Gastrocnemius medialis (tissue), 4 donors: ENCODE results near the gene ZPR1. TPM values are rescaled to one million over a fixed set of nuclear protein-coding genes. Genes with fewer than 3 reads are reported as not detected.

Experiments
- ATAC-seq, 2 donors: fragments of 150-250 bp; one replicate each; pipeline ENCODE4 v1.9.1; 2016
- DNase-seq, 2 donors: peaks; one replicate each; pipeline ENCODE4 v3.0.0-alpha.2; 2019
- H3K27ac ChIP-seq, 4 donors: fragments of 200-600 bp; sonication (generic); 1 replicate in 1 of 4; 2 replicates in 3 of 4; pipeline ENCODE4 v1.5.1; 2016 to 2018; ENCODE audit warnings: mild to moderate bottlenecking in 2 of 4, moderate library complexity in 1 of 4
- H3K27me3 ChIP-seq, 3 donors: fragments of 200-600 bp; sonication (generic) in 2 of 3; 1 replicate in 1 of 3; 2 replicates in 2 of 3; pipeline versions ENCODE4 v1.5.1 to v1.6.0; 2016 to 2019; ENCODE audit warnings: mild to moderate bottlenecking in 1 of 3, moderate library complexity in 1 of 3
- H3K36me3 ChIP-seq, 2 donors: fragments of 200-600 bp; sonication (generic) in 1 of 2; one replicate each; pipeline ENCODE4 v1.5.1; 2017 to 2018
- H3K4me1 ChIP-seq, 2 donors: fragments of 200-600 bp; sonication (generic) in 1 of 2; one replicate each; pipeline ENCODE4 v1.5.1; 2016 to 2017; ENCODE audit warnings: mild to moderate bottlenecking in 2 of 2
- H3K4me3 ChIP-seq, 4 donors: fragments of 200-600 bp; sonication (generic) in 3 of 4; 1 replicate in 1 of 4; 2 replicates in 3 of 4; pipeline ENCODE4 v1.5.1; 2016 to 2019; ENCODE audit warnings: mild to moderate bottlenecking in 2 of 4
- H3K9me3 ChIP-seq, 3 donors: fragments of 200-600 bp; sonication (generic) in 2 of 3; 1 replicate in 1 of 3; 2 replicates in 2 of 3; pipeline ENCODE4 v1.5.1; 2016 to 2019
- CTCF ChIP-seq, 5 experiments: fragments of 450-650 bp in 3 of 5; fragments of 200-600 bp in 2 of 5; sonication (generic) in 2 of 5; IDR thresholded peaks in 4 of 5; conservative IDR thresholded peaks in 1 of 5; 1 replicate in 4 of 5; 2 replicates in 1 of 5; pipeline ENCODE4 v1.5.1; 2016 to 2019; ENCODE audit warnings: antibody characterized with exemption in 5 of 5, mild to moderate bottlenecking in 3 of 5, moderate library complexity in 3 of 5
- POLR2A ChIP-seq, 2 donors: fragments of 450-650 bp; IDR thresholded peaks; one replicate each; pipeline ENCODE4 v1.6.1; 2017; ENCODE audit warnings: antibody characterized with exemption in 2 of 2, mild to moderate bottlenecking in 2 of 2, moderate library complexity in 2 of 2
- in situ Hi-C, 4 donors: fragments of 200-750 bp; cut with MboI; loops; one replicate each; pipeline versions ENCODE4 v1.15.0 to v1.8.0; 2017; ENCODE audit warnings: low sequenced_read_pairs in 4 of 4
- intact Hi-C: fragments of 100-400 bp; cut with DNase I; formaldehyde crosslinking; loops from one replicate; pipeline ENCODE4 v1.15.1; 2023; ENCODE audit warnings: low total_unique reads
- total RNA-seq, 4 donors: library from RNA; depleted of rRNA; stranded (reverse); fragments of >200 nt; gene quantifications; one replicate each; pipeline versions ENCODE4 v1.1.0 to v1.2.3, GENCODE V29; 2016

The ZPR1 gene
- total RNA-seq, 4 donors from 2014 or later = 43.3 to 82.5 (median 56.9) TPM

- peaks cover 3 to 34% of the 10 kb centered on the region in 2 donors for H3K36me3 ChIP-seq
Measured at GRCh38 chr11:116775975-116776374, 11.8 kb downstream of the ZPR1 start.

GRCh38 chr11:116774661-116775060, 13.2 kb downstream of the ZPR1 start:
- H3K9me3 ChIP-seq = no peaks in the 10 kb centered on the region
- intact Hi-C loops (loop anchor here (5.0 kb wide), 1 partner anchor 323 kb away; the partner anchor contains the start of gene SIK3), in situ Hi-C loops (no loop called here)
- H3K4me3 ChIP-seq = no peak overlapping the region
- H3K4me1 ChIP-seq = peaks cover 21 to 24% of the 10 kb centered on the region in 2 donors
- DNase-seq = no peak
- no peaks in the 10 kb centered on the region for H3K27me3 ChIP-seq
- no peak for ATAC-seq
- no peak for TF ChIP-seq POLR2A (IDR thresholded peaks at IDR 0.05)
- TF ChIP-seq CTCF (IDR thresholded peaks at IDR 0.05 in 4 of 5, conservative IDR thresholded peaks at IDR 0.05 in 1 of 5) = no peak
- peaks cover 3 to 21% of the 10 kb centered on the region in 2 donors for H3K36me3 ChIP-seq
- no peak overlapping the region for H3K27ac ChIP-seq

More at GRCh38 chr11:116775975-116776374, 11.8 kb downstream of the ZPR1 start:
- ATAC-seq = no peak
- Histone ChIP-seq H3K27me3 (no peaks in the 10 kb centered on the region), H3K4me1 (peaks cover 17 to 20% of the 10 kb centered on the region in 2 donors), H3K9me3 (no peaks in the 10 kb centered on the region), H3K27ac (no peak overlapping the region), H3K4me3 (no peak overlapping the region)
- DNase-seq = no peak
- intact Hi-C loops = no loop called here
- TF ChIP-seq POLR2A (IDR thresholded peaks at IDR 0.05) (no peak), CTCF (IDR thresholded peaks at IDR 0.05 in 4 of 5, conservative IDR thresholded peaks at IDR 0.05 in 1 of 5) (no peak)
- in situ Hi-C loops = no loop called here

GRCh38 chr11:116773203-116774097, 14.4 kb downstream of the ZPR1 start:
- no peaks in the 10 kb centered on the region for H3K27me3 ChIP-seq
- ATAC-seq = peak; percentile 50 to 55
- peak overlapping the region; percentile 91 to 96 (median 95) for H3K27ac ChIP-seq
- TF ChIP-seq CTCF (IDR thresholded peaks at IDR 0.05 in 4 of 5, conservative IDR thresholded peaks at IDR 0.05 in 1 of 5) (no peak), POLR2A (IDR thresholded peaks at IDR 0.05) (no peak)
- peak overlapping the region; percentile 71 to 98 (median 89) for H3K4me3 ChIP-seq
- intact Hi-C loops = loop anchor here (1.0 to 5.0 kb wide), 4 partner anchors 13 to 459 kb away; partner anchors contain the start of genes PCSK7, RNF214 and SIK3
- H3K36me3 ChIP-seq = peaks cover 0 to 16% of the 10 kb centered on the region in 2 donors
- H3K4me1 ChIP-seq = peaks cover 21 to 24% of the 10 kb centered on the region in 2 donors
- DNase-seq = no peak
- no peaks in the 10 kb centered on the region for H3K9me3 ChIP-seq
- in situ Hi-C loops = no loop called here

- TF ChIP-seq POLR2A (IDR thresholded peaks at IDR 0.05) (peak; percentile 36 to 68), CTCF (IDR thresholded peaks at IDR 0.05 in 4 of 5, conservative IDR thresholded peaks at IDR 0.05 in 1 of 5) (no peak)
- H3K27ac ChIP-seq = peak within 1 kb of the TSS; percentile 91 to 96 (median 95)
- H3K4me3 ChIP-seq = peak within 1 kb of the TSS; percentile 71 to 98 (median 89)
- H3K4me1 ChIP-seq = peaks cover 21 to 24% of the 10 kb centered on the region in 2 donors
- in situ Hi-C loops = no loop called here
- peaks cover 0 to 10% of the 10 kb centered on the region in 2 donors for H3K36me3 ChIP-seq
- DNase-seq = peak; percentile 80 to 84
- intact Hi-C loops = loop anchor here (1.0 to 5.0 kb wide), 4 partner anchors 14 to 460 kb away; partner anchors contain the start of genes PCSK7, RNF214 and SIK3
- peak; percentile 90 to 95 for ATAC-seq
- H3K27me3 ChIP-seq = no peaks in the 10 kb centered on the region
- H3K9me3 ChIP-seq = no peaks in the 10 kb centered on the region
Measured at GRCh38 chr11:116772443-116773202, 15.2 kb downstream of the ZPR1 start, which contains the start of gene BUD13. Gene BUD13, minus strand, starts transcription at chr11:116772987. Its CDS starts 23 bp downstream, at chr11:116772964.
